AG04450 (cell line): ENCODE results near the gene RACGAP1. TPM values are rescaled to one million over a fixed set of nuclear protein-coding genes. Genes with fewer than 3 reads are reported as not detected.
A peak's percentile ranks its signal among the peaks of the same experiment; 100 is the strongest.
"Not testable (repeated sequence)": the region's sequence is repeated elsewhere in the genome, so short reads cannot be mapped to it uniquely, and the experiment has no call there.

Experiments
- CTCF ChIA-PET: fragments of 300-600, 350-600 bp; formaldehyde crosslinking; extraction: SDS; loops from one replicate; lab custom pipeline; 2022; ENCODE audit warnings: antibody characterized with exemption, inconsistent platforms; lab: Charles Lee
- POLR2A ChIA-PET: fragments of 350-600 bp; formaldehyde crosslinking; extraction: SDS; loops from one replicate; lab custom pipeline; 2021; ENCODE audit warnings: antibody characterized with exemption, inconsistent platforms; lab: Yijun Ruan, JAX
- DNase-seq: peaks from one replicate; pipeline ENCODE4 v3.0.0-alpha.2; 2011; ENCODE audit warnings: low read depth, low spot score
- H3K27ac ChIP-seq: one replicate; pipeline ENCODE4 v1.5.1; 2012; ENCODE audit warnings: low read depth, low read length, control low read depth
- H3K27me3 ChIP-seq: one replicate; pipeline ENCODE4 v1.6.0; 2012; ENCODE audit warnings: low read length; ENCODE audit not compliant: control insufficient read depth, insufficient read depth
- H3K4me3 ChIP-seq: 2 replicates; pipeline ENCODE4 v1.5.1; 2011; ENCODE audit warnings: mild to moderate bottlenecking, low read depth, low read length, control low read depth
- H3K9me3 ChIP-seq: 2 replicates; pipeline ENCODE4 v1.5.1; 2012; ENCODE audit warnings: low read length; ENCODE audit not compliant: control insufficient read depth, insufficient read depth
- polyA plus RNA-seq: library from polyadenylated mRNA; depleted of rRNA; stranded (reverse); fragments of >200 nt; gene quantifications from 2 replicates; pipeline ENCODE4 v1.2.3, GENCODE V29; 2011
- TF ChIP-seq, protein P1 (sequence below): IDR thresholded peaks from 2 replicates; pipeline ENCODE4 v1.5.1; 2011; ENCODE audit warnings: low read depth, low read length, control low read depth, inconsistent platforms

The RACGAP1 gene
- polyA plus RNA-seq, 1 experiment: 26.2 TPM

- Histone ChIP-seq H3K9me3 (no peaks in the 10 kb centered on the region), H3K27me3 (no peaks in the 10 kb centered on the region), H3K27ac (no peak overlapping the region), H3K4me3 (no peak overlapping the region)
- CTCF ChIA-PET: interaction anchor here (0.6 to 4.8 kb wide), 30 partner anchors 10 to 298 kb away, joined by 3 to 37 read pairs (median 6); partner anchors contain the start of gene RACGAP1
- TF ChIP-seq, protein P1, sequence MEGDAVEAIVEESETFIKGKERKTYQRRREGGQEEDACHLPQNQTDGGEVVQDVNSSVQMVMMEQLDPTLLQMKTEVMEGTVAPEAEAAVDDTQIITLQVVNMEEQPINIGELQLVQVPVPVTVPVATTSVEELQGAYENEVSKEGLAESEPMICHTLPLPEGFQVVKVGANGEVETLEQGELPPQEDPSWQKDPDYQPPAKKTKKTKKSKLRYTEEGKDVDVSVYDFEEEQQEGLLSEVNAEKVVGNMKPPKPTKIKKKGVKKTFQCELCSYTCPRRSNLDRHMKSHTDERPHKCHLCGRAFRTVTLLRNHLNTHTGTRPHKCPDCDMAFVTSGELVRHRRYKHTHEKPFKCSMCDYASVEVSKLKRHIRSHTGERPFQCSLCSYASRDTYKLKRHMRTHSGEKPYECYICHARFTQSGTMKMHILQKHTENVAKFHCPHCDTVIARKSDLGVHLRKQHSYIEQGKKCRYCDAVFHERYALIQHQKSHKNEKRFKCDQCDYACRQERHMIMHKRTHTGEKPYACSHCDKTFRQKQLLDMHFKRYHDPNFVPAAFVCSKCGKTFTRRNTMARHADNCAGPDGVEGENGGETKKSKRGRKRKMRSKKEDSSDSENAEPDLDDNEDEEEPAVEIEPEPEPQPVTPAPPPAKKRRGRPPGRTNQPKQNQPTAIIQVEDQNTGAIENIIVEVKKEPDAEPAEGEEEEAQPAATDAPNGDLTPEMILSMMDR: peak; percentile 88
- POLR2A ChIA-PET: interaction anchor here (0.6 to 1.5 kb wide), 3 partner anchors 8 to 15 kb away, joined by 3 to 5 read pairs (median 3); partner anchors contain the start of gene RACGAP1
- DNase-seq: peak; percentile 62
These were observed 14.0 kb upstream of the RACGAP1 start for GRCh38 chr12:50039151-50039835.

- no peak for DNase-seq
- Histone ChIP-seq H3K27me3 (no peaks in the 10 kb centered on the region), H3K4me3 (no peak overlapping the region), H3K9me3 (no peaks in the 10 kb centered on the region), H3K27ac (no peak overlapping the region)
- ChIA-PET CTCF (interaction anchor here (0.6 to 4.8 kb wide), 23 partner anchors 9 to 299 kb away, joined by 3 to 37 read pairs (median 7); partner anchors contain the start of gene RACGAP1), POLR2A (interaction anchor here (0.6 to 1.5 kb wide), 2 partner anchors 9 to 13 kb away, joined by 3 read pairs; partner anchors contain the start of gene RACGAP1)
- TF ChIP-seq, protein P1: no peak
These were observed 13.0 kb upstream of the RACGAP1 start for GRCh38 chr12:50038336-50038735.

- Histone ChIP-seq H3K27me3 (peaks cover 6% of the 10 kb centered on the region), H3K4me3 (peak overlapping the region; percentile 7; the same call in 1 of the 2 replicates), H3K9me3 (no peaks in the 10 kb centered on the region; the same call in 1 of the 2 replicates), H3K27ac (no peak overlapping the region)
- ChIA-PET CTCF (interaction anchor here (2.1 kb wide), 1 partner anchor 66 kb away, joined by 8 read pairs; no protein-coding TSS in a partner anchor), POLR2A (no interaction called here)
- DNase-seq: no peak
- TF ChIP-seq, protein P1: no peak
These were observed 7.7 kb upstream of the RACGAP1 start for GRCh38 chr12:50032854-50033581.

GRCh38 chr12:50032515-50032853 is 7.2 kb upstream of the RACGAP1 start:
- ChIA-PET CTCF (interaction anchor here (2.1 kb wide), 1 partner anchor 65 kb away, joined by 8 read pairs; no protein-coding TSS in a partner anchor), POLR2A (interaction anchor here (0.5 kb wide), 1 partner anchor 750 kb away, joined by 6 read pairs; no protein-coding TSS in a partner anchor)
- Histone ChIP-seq H3K27me3 (peaks cover 6% of the 10 kb centered on the region), H3K9me3 (no peaks in the 10 kb centered on the region; the same call in 1 of the 2 replicates), H3K27ac (no peak overlapping the region), H3K4me3 (no peak overlapping the region)
- no peak for DNase-seq
- TF ChIP-seq, protein P1: no peak

GRCh38 chr12:50030449-50030848 is 5.2 kb upstream of the RACGAP1 start:
- H3K4me3 ChIP-seq, H3K9me3 ChIP-seq, DNase-seq, H3K27me3 ChIP-seq, POLR2A ChIA-PET, H3K27ac ChIP-seq: not testable (repeated sequence)
- CTCF ChIA-PET: interaction anchor here (0.9 to 2.3 kb wide), 3 partner anchors 8 to 146 kb away, joined by 3 to 18 read pairs (median 6); no protein-coding TSS in a partner anchor
